Measurements from ENCODE around the gene MICAL2. TPM values are rescaled to one million over a fixed set of nuclear protein-coding genes. Genes with fewer than 3 reads are reported as not detected.

Gene MICAL2
- total and polyA plus RNA-seq, 2 of the 13 experiments (the other 11 are each of a cell fraction or from before 2014, with no cell fraction given), result 0.78 to 1.1 TPM

- no peak for TF ChIP-seq ATF3 (CRISPR knock-in tag; IDR thresholded peaks at IDR 0.05)
- TF ChIP-seq ZNF749 (CRISPR knock-in tag; IDR thresholded peaks at IDR 0.05; ENCODE audit: borderline replicate concordance), result no peak
- no peak for TF ChIP-seq DR1 (CRISPR knock-in tag; IDR thresholded peaks at IDR 0.05)
- TF ChIP-seq ZNF784 (CRISPR knock-in tag; IDR thresholded peaks at IDR 0.05; ENCODE audit: borderline replicate concordance), result no peak
- TF ChIP-seq NONO (IDR thresholded peaks at IDR 0.05), result no peak
- no peak for TF ChIP-seq NONO (CRISPR knock-in tag; conservative IDR thresholded peaks at IDR 0.05)
Measured at GRCh38 chr11:12143461-12144258, 33.3 kb downstream of the MICAL2 start (continued).

- H3K27ac ChIP-seq (ENCODE audit: extremely low read length, insufficient read depth, low read length), result no peak overlapping the region
- intact Hi-C loops (cut with micrococcal nuclease; ENCODE audit: unreplicated experiment), result no loop called here
- H2AFZ ChIP-seq (ENCODE audit: low read length), result no peak overlapping the region
- no peak for TF ChIP-seq TCF7L2 (IDR thresholded peaks at IDR 0.05; ENCODE audit: low read depth, low read length)
- no peak for TF ChIP-seq ATF6 (CRISPR knock-in tag; conservative IDR thresholded peaks at IDR 0.05)
- TF ChIP-seq TRAFD1 (CRISPR knock-in tag; IDR thresholded peaks at IDR 0.05; ENCODE audit: borderline replicate concordance), result no peak
- TF ChIP-seq ZBTB38 (CRISPR knock-in tag; IDR thresholded peaks at IDR 0.05), result no peak
- no peak for TF ChIP-seq ZNF605 (CRISPR knock-in tag; IDR thresholded peaks at IDR 0.05)
- TF ChIP-seq FOXC1 (CRISPR knock-in tag; IDR thresholded peaks at IDR 0.05; ENCODE audit: borderline replicate concordance), result no peak
- no peak for TF ChIP-seq PRPF4 (IDR thresholded peaks at IDR 0.05; ENCODE audit: low read depth, low read length, poor library complexity, severe bottlenecking)
Measured at GRCh38 chr11:12144330-12145174, 34.2 kb downstream of the MICAL2 start.

More at GRCh38 chr11:12144330-12145174, 34.2 kb downstream of the MICAL2 start:
- Histone ChIP-seq H3K9ac (ENCODE audit: insufficient read depth, low read depth, low read length) (no peak overlapping the region), H3K4me2 (ENCODE audit: low read depth, low read length) (no peak overlapping the region), H3K27me3 (ENCODE audit: control insufficient read depth in 1 of 2, insufficient read depth in 2 of 2, low read length in 2 of 2) (no peaks in the 10 kb centered on the region), H3K4me1 (ENCODE audit: insufficient read depth, low read length) (peaks cover 40% of the 10 kb centered on the region), H3K79me2 (ENCODE audit: insufficient read depth, low read length) (no peaks in the 10 kb centered on the region), H3K9me3 (ENCODE audit: low read length) (no peaks in the 10 kb centered on the region), H3K36me3 (replicated peaks in 1 of 2; ENCODE audit: control insufficient read depth in 1 of 2, insufficient read depth in 2 of 2, low read length in 2 of 2) (no peaks in the 10 kb centered on the region), H4K20me1 (ENCODE audit: insufficient read depth, low read length) (no peaks in the 10 kb centered on the region), H3K4me3 (replicated peaks in 1 of 3; ENCODE audit: insufficient read depth in 1 of 3, low read depth in 2 of 3, low read length in 3 of 3) (no peak overlapping the region)
- CTCF ChIA-PET (ENCODE audit: low intra/inter-chr PET ratio, low total read pairs), result no interaction called here
- in situ Hi-C loops (cut with HindIII; ENCODE audit: extremely low pct_ligation_motif_present, low pct_unique_long_range_greater_than_20kb), result no loop called here
- DNase-seq (ENCODE audit: low spot score), result no peak
- 57% methylated on average over 9 of the region's 11 CpGs for WGBS (ENCODE audit: low lambda C conversion rate)
- POLR2A ChIA-PET, result no interaction called here
- FAIRE-seq, result no peak
- BruUV-seq (replicated peaks), result no TSS peak
- ATAC-seq, result peak; percentile 43; the same call in 2 of the 3 replicates
